Panc1 (cell line): ENCODE results near the gene AMBRA1. TPM values are rescaled to one million over a fixed set of nuclear protein-coding genes. Genes with fewer than 3 reads are reported as not detected.
A peak's percentile ranks its signal among the peaks of the same experiment; 100 is the strongest.

Experiments used
- ATAC-seq: fragments of 200-7000 bp; cut with Tn5 transposase; 2 replicates; pipeline ENCODE4 v1.9.1; 2020; ENCODE audit warnings: mild to moderate bottlenecking, moderate library complexity
- BruUV-seq: library from RNA; stranded (reverse); fragments of 400-500 nt; replicated peaks from 2 replicates; lab custom pipeline; 2021; lab: Mats Ljungman, UMichigan
- CTCF ChIA-PET: fragments of 300-600 bp; sonication (Branson Sonifier 250); formaldehyde crosslinking; loops from one replicate; lab custom pipeline; 2022; ENCODE audit warnings: antibody characterized with exemption; lab: Charles Lee
- POLR2A ChIA-PET: fragments of 300-600 bp; sonication (Branson Sonifier 250); formaldehyde crosslinking; loops from one replicate; lab custom pipeline; 2022; ENCODE audit warnings: antibody characterized with exemption; lab: Charles Lee
- DNase-seq: peaks from one replicate; pipeline ENCODE4 v3.0.0-alpha.2; 2010; ENCODE audit warnings: low read depth, low spot score
- H3K27ac ChIP-seq: 2 replicates; pipeline ENCODE4 v1.5.1; 2011; ENCODE audit warnings: mild to moderate bottlenecking, low read length, inconsistent platforms
- H3K27me3 ChIP-seq: fragments of 200-500 bp; sonication (Bioruptor generic); 2 replicates; pipeline ENCODE4 v1.6.0; 2014; ENCODE audit warnings: low read length, inconsistent platforms; ENCODE audit not compliant: control insufficient read depth, insufficient read depth
- H3K36me3 ChIP-seq: fragments of 200-500 bp; sonication (Bioruptor generic); 2 replicates; pipeline ENCODE4 v1.5.1; 2014; ENCODE audit warnings: inconsistent platforms, mild to moderate bottlenecking, low read length, moderate library complexity; ENCODE audit not compliant: control insufficient read depth, insufficient read depth
- H3K4me1 ChIP-seq: 2 replicates; pipeline ENCODE4 v1.5.1; 2011; ENCODE audit warnings: inconsistent platforms, mild to moderate bottlenecking, low read length, moderate library complexity; ENCODE audit not compliant: control insufficient read depth, insufficient read depth
- H3K4me3 ChIP-seq, 2 experiments: 2 replicates each; pipeline ENCODE4 v1.5.1; 2011 to 2012; ENCODE audit warnings: low read depth in 2 of 2, low read length in 2 of 2, mild to moderate bottlenecking in 2 of 2, inconsistent platforms in 1 of 2, moderate library complexity in 1 of 2
- H3K9me3 ChIP-seq: fragments of 200-500 bp; sonication (Bioruptor generic); 2 replicates; pipeline ENCODE4 v1.5.1; 2014; ENCODE audit warnings: low read depth, mild to moderate bottlenecking, inconsistent platforms, low read length, moderate library complexity; ENCODE audit not compliant: control insufficient read depth, insufficient read depth
- CTCF ChIP-seq: fragments of 450-650 bp; IDR thresholded peaks from 2 replicates; pipeline ENCODE4 v1.5.1; 2017; ENCODE audit warnings: mild to moderate bottlenecking
- POLR2AphosphoS5 ChIP-seq: IDR thresholded peaks from 2 replicates; pipeline ENCODE4 v1.6.1; 2012; ENCODE audit warnings: mild to moderate bottlenecking, low read depth, low read length, moderate library complexity
- REST ChIP-seq, 2 experiments: IDR thresholded peaks; 2 replicates each; pipeline ENCODE4 v1.6.1; 2011 to 2012; ENCODE audit warnings: low read depth in 2 of 2, control low read depth in 1 of 2, low read length in 1 of 2, mild to moderate bottlenecking in 1 of 2, moderate library complexity in 1 of 2; ENCODE audit not compliant: insufficient read depth in 1 of 2
- SIN3A ChIP-seq: IDR thresholded peaks from 2 replicates; pipeline ENCODE4 v1.6.1; 2012; ENCODE audit warnings: low read depth, mild to moderate bottlenecking, low read length, moderate library complexity, borderline replicate concordance; ENCODE audit not compliant: insufficient read depth
- TCF7L2 ChIP-seq: IDR thresholded peaks from 2 replicates; pipeline ENCODE4 v1.6.1; 2011; ENCODE audit warnings: mild to moderate bottlenecking, low read depth, low read length, inconsistent platforms
- in situ Hi-C: cut with HindIII; loops from 2 replicates; pipeline ENCODE4 v1.10.0; 2016; ENCODE audit warnings: low sequenced_read_pairs, low pct_unique_long_range_greater_than_20kb
- intact Hi-C: fragments of 100-400 bp; cut with micrococcal nuclease; formaldehyde crosslinking; loops from one replicate; pipeline ENCODE4 v1.10.0; 2022; ENCODE audit not compliant: unreplicated experiment
- total RNA-seq: library from RNA; stranded (reverse); gene quantifications from one replicate; pipeline ENCODE4 v1.2.1, GENCODE V29; 2021; ENCODE audit not compliant: unreplicated experiment

The AMBRA1 gene
- total RNA-seq, 1 experiment from 2014 or later = 40.0 TPM

- CTCF ChIA-PET = no interaction called here
- intact Hi-C loops = loop anchor here (10.0 kb wide), 1 partner anchor 60 kb away; no protein-coding TSS in a partner anchor
- no peak for ATAC-seq
- no peak overlapping the region for H3K4me3 ChIP-seq
- H3K36me3 ChIP-seq = no peaks in the 10 kb centered on the region
- H3K9me3 ChIP-seq = no peaks in the 10 kb centered on the region
- TF ChIP-seq SIN3A = no peak
- TF ChIP-seq TCF7L2 = no peak
- no peak for TF ChIP-seq REST (IDR thresholded peaks at IDR 0.05; ENCODE audit: insufficient read depth in 1 of 2, low read depth in 2 of 2, low read length in 1 of 2)
- no peak for TF ChIP-seq CTCF
- no peak for TF ChIP-seq POLR2AphosphoS5
- H3K27me3 ChIP-seq = no peaks in the 10 kb centered on the region
- POLR2A ChIA-PET = no interaction called here
- no peak for DNase-seq
- BruUV-seq = TSS peak; percentile 19
- no peak overlapping the region for H3K27ac ChIP-seq
- H3K4me1 ChIP-seq = no peaks in the 10 kb centered on the region
- in situ Hi-C loops = no loop called here
These were observed 118.5 kb downstream of the AMBRA1 start for GRCh38 chr11:46475051-46475925.

DNA sequence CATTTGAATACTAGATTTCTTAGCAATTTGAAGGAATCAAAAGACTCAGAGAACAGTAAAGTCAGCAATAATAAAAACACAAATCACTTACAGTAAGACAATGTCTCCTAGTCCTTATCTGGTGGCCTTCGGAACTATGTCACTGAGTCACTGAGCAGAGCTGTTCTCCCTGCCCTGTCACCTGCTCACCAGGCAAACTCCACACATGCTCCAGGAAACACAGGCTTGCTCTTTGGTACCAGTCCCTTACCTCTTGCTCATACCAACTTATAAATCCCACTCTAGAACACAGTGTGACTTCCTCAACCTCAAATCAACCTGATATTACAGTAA, 121.2 kb downstream of the AMBRA1 start:
- TF ChIP-seq SIN3A (no peak), TCF7L2 (no peak), REST (IDR thresholded peaks at IDR 0.05; ENCODE audit: insufficient read depth in 1 of 2, low read depth in 2 of 2, low read length in 1 of 2) (no peak)
- Histone ChIP-seq H3K4me3 (no peak overlapping the region), H3K27ac (no peak overlapping the region), H3K9me3 (no peaks in the 10 kb centered on the region), H3K36me3 (no peaks in the 10 kb centered on the region), H3K27me3 (no peaks in the 10 kb centered on the region), H3K4me1 (no peaks in the 10 kb centered on the region)
- no peak for DNase-seq
- in situ Hi-C loops = no loop called here
- CTCF ChIA-PET = no interaction called here
- no TSS peak for BruUV-seq
- intact Hi-C loops = loop anchor here (10.0 kb wide), 1 partner anchor 58 kb away; no protein-coding TSS in a partner anchor
- 0 out of 2 replicates have a peak, but pooled peaks have one; percentile 12 for ATAC-seq
- POLR2A ChIA-PET = no interaction called here
